HG03108 (cell line): ENCODE data around the gene UVSSA.
A peak's percentile ranks its signal among the peaks of the same experiment; 100 is the strongest.

Experiments
- ATAC-seq: cut with Tn5 transposase; IDR thresholded peaks from one replicate; pipeline ENCODE4 v1.9.1; 2021; ENCODE audit warnings: moderate library complexity; ENCODE audit not compliant: unreplicated experiment

Gene UVSSA

GRCh38 chr4:1346781-1347409 lies at the start of gene UVSSA:
TSS of gene UVSSA (plus strand) at chr4:1347208. CDS start at chr4:1348092, 884 bp downstream.
- ATAC-seq: peak; percentile 92

- ATAC-seq: no peak
Measured at GRCh38 chr4:1297456-1298325, 49.3 kb upstream of the UVSSA start.

GRCh38 chr4:1298461-1298860 lies 48.5 kb upstream of the UVSSA start:
- ATAC-seq: no peak

- no peak for ATAC-seq
Measured at GRCh38 chr4:1299301-1299860, 47.6 kb upstream of the UVSSA start.

- ATAC-seq: no peak
Measured at GRCh38 chr4:1300466-1301455, 46.2 kb upstream of the UVSSA start.

- ATAC-seq: no peak
Measured at GRCh38 chr4:1302159-1302558, 44.8 kb upstream of the UVSSA start.

GRCh38 chr4:1305261-1305711 lies 41.7 kb upstream of the UVSSA start:
- no peak for ATAC-seq

GRCh38 chr4:1305781-1306455 lies 41.1 kb upstream of the UVSSA start:
- ATAC-seq: no peak

- ATAC-seq: no peak
Measured at GRCh38 chr4:1307951-1308735, 38.9 kb upstream of the UVSSA start.

- peak; percentile 95 for ATAC-seq
Measured at GRCh38 chr4:1309261-1310010, 37.6 kb upstream of the UVSSA start.

GRCh38 chr4:1310031-1310795 lies 36.8 kb upstream of the UVSSA start:
- no peak for ATAC-seq

- no peak for ATAC-seq
Measured at GRCh38 chr4:1310796-1311631, 36.0 kb upstream of the UVSSA start.

GRCh38 chr4:1312821-1313640 lies 34.0 kb upstream of the UVSSA start:
- ATAC-seq: no peak

- ATAC-seq: no peak
Measured at GRCh38 chr4:1315306-1315705, 31.7 kb upstream of the UVSSA start.

- ATAC-seq: no peak
Measured at GRCh38 chr4:1315836-1316536, 31.0 kb upstream of the UVSSA start.
